ENCODE results near the gene SLC25A24. TPM values are rescaled to one million over a fixed set of nuclear protein-coding genes. Genes with fewer than 3 reads are reported as not detected.
"Not testable (repeated sequence)": the region's sequence is repeated elsewhere in the genome, so short reads cannot be mapped to it uniquely, and the experiment has no call there.

SLC25A24 gene
- total and polyA plus RNA-seq, 2 of the 13 experiments (the other 11 are each of a cell fraction or from before 2014, with no cell fraction given), result 8.0 to 12.4 TPM

- TF ChIP-seq ETV5 (CRISPR knock-in tag; IDR thresholded peaks at IDR 0.05; ENCODE audit: borderline replicate concordance), result peak; percentile 47; the same call in 1 of the 2 replicates
- peak; percentile 75 for TF ChIP-seq POLR2G (IDR thresholded peaks at IDR 0.05; ENCODE audit: low read depth, low read length)
- TF ChIP-seq POLR2A (IDR thresholded peaks at IDR 0.05; ENCODE audit: insufficient read depth in 1 of 2, low read depth in 2 of 2, low read length in 2 of 2), result peak; percentile 46 to 81; a peak in 3 of 4 replicates
- peak; percentile 73; the same call in 1 of the 2 replicates for TF ChIP-seq ATF7-NPFF (CRISPR knock-in tag; IDR thresholded peaks at IDR 0.05; ENCODE audit: low read depth)
- TF ChIP-seq SAP130 (CRISPR knock-in tag; IDR thresholded peaks at IDR 0.05; ENCODE audit: low read depth), result peak; percentile 24
- no peak for TF ChIP-seq KMT2B (CRISPR knock-in tag; IDR thresholded peaks at IDR 0.05)
- TF ChIP-seq IRF1 (CRISPR knock-in tag; IDR thresholded peaks at IDR 0.05; ENCODE audit: low read depth), result no peak
- TF ChIP-seq ATF1 (CRISPR knock-in tag; IDR thresholded peaks at IDR 0.05), result no peak
Observed at GRCh38 chr1:108199781-108200686, at the start of gene SLC25A24 (continued).

- ATAC-seq, result not testable (repeated sequence)
Observed at GRCh38 chr1:108243976-108244375, 43.8 kb upstream of the SLC25A24 start, which contains the start of gene NBPF4. Gene NBPF4, minus strand, starts transcription at chr1:108244076. Its CDS starts 315 bp downstream, at chr1:108243761.

GRCh38 chr1:108239426-108239825 lies 39.3 kb upstream of the SLC25A24 start:
- H4K20me1 ChIP-seq (ENCODE audit: insufficient read depth, low read length); H3K4me2 ChIP-seq (ENCODE audit: low read depth, low read length); FAIRE-seq; H3K27ac ChIP-seq (ENCODE audit: extremely low read length, insufficient read depth, low read length); ATAC-seq; POLR2A ChIA-PET; BruUV-seq (replicated peaks); H3K9ac ChIP-seq (ENCODE audit: insufficient read depth, low read depth, low read length); H3K4me1 ChIP-seq (ENCODE audit: insufficient read depth, low read length); in situ Hi-C loops (cut with HindIII; ENCODE audit: extremely low pct_ligation_motif_present, low pct_unique_long_range_greater_than_20kb); H2AFZ ChIP-seq (ENCODE audit: low read length); H3K9me3 ChIP-seq (ENCODE audit: low read length); intact Hi-C loops (cut with micrococcal nuclease; ENCODE audit: unreplicated experiment); H3K79me2 ChIP-seq (ENCODE audit: insufficient read depth, low read length); H3K27me3 ChIP-seq (ENCODE audit: control insufficient read depth in 1 of 2, insufficient read depth in 2 of 2, low read length in 2 of 2); H3K4me3 ChIP-seq (replicated peaks in 1 of 3; ENCODE audit: insufficient read depth in 1 of 3, low read depth in 2 of 3, low read length in 3 of 3); DNase-seq (ENCODE audit: low spot score); CTCF ChIA-PET (ENCODE audit: low intra/inter-chr PET ratio, low total read pairs); H3K36me3 ChIP-seq (replicated peaks in 1 of 2; ENCODE audit: control insufficient read depth in 1 of 2, insufficient read depth in 2 of 2, low read length in 2 of 2): not testable (repeated sequence)
- no CpG with 5 or more reads among the region's 2 CpGs for WGBS (ENCODE audit: low lambda C conversion rate)

More at GRCh38 chr1:108243976-108244375, 43.8 kb upstream of the SLC25A24 start, which contains the start of gene NBPF4:
- H3K9me3 ChIP-seq (ENCODE audit: low read length); H3K4me2 ChIP-seq (ENCODE audit: low read depth, low read length); H3K4me3 ChIP-seq (replicated peaks in 1 of 3; ENCODE audit: insufficient read depth in 1 of 3, low read depth in 2 of 3, low read length in 3 of 3); FAIRE-seq; H3K4me1 ChIP-seq (ENCODE audit: insufficient read depth, low read length); H4K20me1 ChIP-seq (ENCODE audit: insufficient read depth, low read length); intact Hi-C loops (cut with micrococcal nuclease; ENCODE audit: unreplicated experiment); H2AFZ ChIP-seq (ENCODE audit: low read length); CTCF ChIA-PET (ENCODE audit: low intra/inter-chr PET ratio, low total read pairs); H3K27ac ChIP-seq (ENCODE audit: extremely low read length, insufficient read depth, low read length); H3K36me3 ChIP-seq (replicated peaks in 1 of 2; ENCODE audit: control insufficient read depth in 1 of 2, insufficient read depth in 2 of 2, low read length in 2 of 2); POLR2A ChIA-PET; H3K9ac ChIP-seq (ENCODE audit: insufficient read depth, low read depth, low read length); H3K79me2 ChIP-seq (ENCODE audit: insufficient read depth, low read length); BruUV-seq (replicated peaks); DNase-seq (ENCODE audit: low spot score); in situ Hi-C loops (cut with HindIII; ENCODE audit: extremely low pct_ligation_motif_present, low pct_unique_long_range_greater_than_20kb); H3K27me3 ChIP-seq (ENCODE audit: control insufficient read depth in 1 of 2, insufficient read depth in 2 of 2, low read length in 2 of 2): not testable (repeated sequence)
- no CpG with 5 or more reads among the region's 3 CpGs for WGBS (ENCODE audit: low lambda C conversion rate)

GRCh38 chr1:108235308-108235707 lies 35.2 kb upstream of the SLC25A24 start:
- H3K36me3 ChIP-seq (replicated peaks in 1 of 2; ENCODE audit: control insufficient read depth in 1 of 2, insufficient read depth in 2 of 2, low read length in 2 of 2); H3K4me3 ChIP-seq (replicated peaks in 1 of 3; ENCODE audit: insufficient read depth in 1 of 3, low read depth in 2 of 3, low read length in 3 of 3); POLR2A ChIA-PET; H3K4me1 ChIP-seq (ENCODE audit: insufficient read depth, low read length); H3K9me3 ChIP-seq (ENCODE audit: low read length); BruUV-seq (replicated peaks); H3K9ac ChIP-seq (ENCODE audit: insufficient read depth, low read depth, low read length); intact Hi-C loops (cut with micrococcal nuclease; ENCODE audit: unreplicated experiment); H4K20me1 ChIP-seq (ENCODE audit: insufficient read depth, low read length); H3K27ac ChIP-seq (ENCODE audit: extremely low read length, insufficient read depth, low read length); H3K27me3 ChIP-seq (ENCODE audit: control insufficient read depth in 1 of 2, insufficient read depth in 2 of 2, low read length in 2 of 2); H3K4me2 ChIP-seq (ENCODE audit: low read depth, low read length); H2AFZ ChIP-seq (ENCODE audit: low read length); FAIRE-seq; CTCF ChIA-PET (ENCODE audit: low intra/inter-chr PET ratio, low total read pairs); in situ Hi-C loops (cut with HindIII; ENCODE audit: extremely low pct_ligation_motif_present, low pct_unique_long_range_greater_than_20kb); ATAC-seq; H3K79me2 ChIP-seq (ENCODE audit: insufficient read depth, low read length); DNase-seq (ENCODE audit: low spot score): not testable (repeated sequence)
- WGBS (ENCODE audit: low lambda C conversion rate), result no CpG with 5 or more reads among the region's 2 CpGs

All from HepG2 (cell line).